Natural killer cell (primary cell): ENCODE measurements around the gene PHACTR1. TPM values are rescaled to one million over a fixed set of nuclear protein-coding genes. Genes with fewer than 3 reads are reported as not detected.
A peak's percentile ranks its signal among the peaks of the same experiment; 100 is the strongest.

Experiments
- ATAC-seq, 3 donors: fragments of 150-1000 bp in 2 of 3; fragments of 200-7000 bp in 1 of 3; cut with Tn5 transposase; 1 replicate in 1 of 3; 2 replicates in 2 of 3; pipeline ENCODE4 v1.10.0; 2021; ENCODE audit warnings: mild to moderate bottlenecking in 2 of 3, moderate library complexity in 2 of 3
- DNase-seq, 2 donors: peaks; one replicate each; pipeline versions ENCODE4 v3.0.0 to v3.0.0-alpha.2; 2013 to 2021; ENCODE audit warnings: mixed read lengths in 1 of 2
- H3K27ac ChIP-seq: one replicate; pipeline ENCODE4 v1.5.1; 2013; ENCODE audit warnings: mild to moderate bottlenecking, low read length
- H3K27me3 ChIP-seq: one replicate; pipeline ENCODE4 v1.6.1; 2013; ENCODE audit warnings: low read length; ENCODE audit not compliant: control insufficient read depth, insufficient read depth
- H3K36me3 ChIP-seq: one replicate; pipeline ENCODE4 v1.6.1; 2013; ENCODE audit warnings: low read length; ENCODE audit not compliant: control insufficient read depth, insufficient read depth
- H3K4me1 ChIP-seq: one replicate; pipeline ENCODE4 v1.6.1; 2013; ENCODE audit warnings: low read length; ENCODE audit not compliant: control insufficient read depth, insufficient read depth
- H3K4me3 ChIP-seq: one replicate; pipeline ENCODE4 v1.5.1; 2013; ENCODE audit warnings: low read length
- H3K9me3 ChIP-seq: one replicate; pipeline ENCODE4 v1.6.1; 2013; ENCODE audit warnings: low read length; ENCODE audit not compliant: control insufficient read depth, insufficient read depth
- H3K27ac Mint-ChIP-seq, 2 donors: one replicate each; pipeline ENCODE4 v1.8.0; 2022; ENCODE audit warnings: mild to moderate bottlenecking in 2 of 2, mixed read lengths in 2 of 2, moderate library complexity in 1 of 2
- H3K27me3 Mint-ChIP-seq, 2 donors: one replicate each; pipeline ENCODE4 v1.8.0; 2022; ENCODE audit warnings: low read depth in 2 of 2, mixed read lengths in 2 of 2
- H3K36me3 Mint-ChIP-seq: one replicate; pipeline ENCODE4 v1.8.0; 2022; ENCODE audit warnings: mixed read lengths
- H3K4me1 Mint-ChIP-seq, 2 donors: one replicate each; pipeline ENCODE4 v1.8.0; 2022; ENCODE audit warnings: mixed read lengths in 2 of 2
- H3K4me3 Mint-ChIP-seq: one replicate; pipeline ENCODE4 v1.8.0; 2022; ENCODE audit warnings: mild to moderate bottlenecking, moderate library complexity, mixed read lengths
- H3K9me3 Mint-ChIP-seq, 2 donors: one replicate each; pipeline ENCODE4 v1.8.0; 2022; ENCODE audit warnings: mixed read lengths in 2 of 2
- CTCF ChIP-seq: fragments of 200-600 bp; IDR thresholded peaks from one replicate; pipeline ENCODE4 v1.8.0; 2022; ENCODE audit warnings: antibody characterized with exemption
- WGBS: methylation state at CpG from one replicate; pipeline ENCODE4 v1.1.7; 2013; ENCODE audit warnings: missing lambda C conversion rate; ENCODE audit not compliant: insufficient coverage; 5-methylcytosine and 5-hydroxymethylcytosine counted together
- intact Hi-C: fragments of 100-400 bp; cut with micrococcal nuclease; formaldehyde crosslinking; loops from one replicate; pipeline ENCODE4 v1.14.2; 2022
- total RNA-seq, 4 donors: library from RNA; stranded (reverse); fragments of 120-200 nt in 1 of 4; gene quantifications; one replicate each; pipeline versions ENCODE4 v1.2.3 to v1.2.4, GENCODE V29; 2013 to 2022

Gene PHACTR1
- total RNA-seq, 3 donors from 2014 or later (not counting 1 experiment from before 2014, with no cell fraction given), result 5.2 to 19.0 (median 5.4) TPM

GRCh38 chr6:13175759-13176158, 459.2 kb downstream of the PHACTR1 start:
- DNase-seq (no peak), ATAC-seq (no peak)
- H3K4me3 Mint-ChIP-seq, result no peak overlapping the region
- WGBS, result 73% methylated on average over 4 of the region's 4 CpGs
- Histone ChIP-seq H3K4me1 (no peaks in the 10 kb centered on the region), H3K4me3 (no peak overlapping the region), H3K27ac (no peak overlapping the region), H3K9me3 (no peaks in the 10 kb centered on the region), H3K27me3 (no peaks in the 10 kb centered on the region), H3K36me3 (no peaks in the 10 kb centered on the region)
- H3K4me1 Mint-ChIP-seq, result peaks cover 4 to 6% of the 10 kb centered on the region in 2 donors
- TF ChIP-seq CTCF, result no peak
- H3K36me3 Mint-ChIP-seq, result no peaks in the 10 kb centered on the region
- H3K9me3 Mint-ChIP-seq, result no peaks in the 10 kb centered on the region
- no peak overlapping the region for H3K27ac Mint-ChIP-seq
- intact Hi-C loops, result no loop called here
- peaks cover 13 to 21% of the 10 kb centered on the region in 2 donors for H3K27me3 Mint-ChIP-seq

- intact Hi-C loops, result no loop called here
- Mint-ChIP-seq H3K27ac (no peak overlapping the region), H3K4me3 (no peak overlapping the region), H3K36me3 (no peaks in the 10 kb centered on the region), H3K4me1 (peaks cover 4 to 6% of the 10 kb centered on the region in 2 donors), H3K27me3 (peaks cover 13 to 14% of the 10 kb centered on the region in 2 donors), H3K9me3 (no peaks in the 10 kb centered on the region)
- no peak for DNase-seq
- Histone ChIP-seq H3K27ac (no peak overlapping the region), H3K4me3 (no peak overlapping the region), H3K27me3 (no peaks in the 10 kb centered on the region), H3K4me1 (no peaks in the 10 kb centered on the region), H3K9me3 (no peaks in the 10 kb centered on the region), H3K36me3 (no peaks in the 10 kb centered on the region)
- no peak for ATAC-seq
- WGBS, result 92% methylated on average over 2 of the region's 2 CpGs
- no peak for TF ChIP-seq CTCF
Observed at GRCh38 chr6:13177664-13178063, 461.1 kb downstream of the PHACTR1 start.

- intact Hi-C loops, result no loop called here
- whole genome bisulfite sequencing, result 19% methylated on average over 4 of the region's 5 CpGs
- no peaks in the 10 kb centered on the region for H3K9me3 ChIP-seq
- no peaks in the 10 kb centered on the region for H3K36me3 ChIP-seq
- ATAC-seq, result peak in 1 of 3 donors; percentile 32
- no peak overlapping the region for H3K4me3 ChIP-seq
- H3K27me3 ChIP-seq, result no peaks in the 10 kb centered on the region
- no peak for TF ChIP-seq CTCF
- Mint-ChIP-seq H3K27ac (no peak overlapping the region), H3K27me3 (peaks cover 13 to 14% of the 10 kb centered on the region in 2 donors), H3K4me1 (peaks cover 4 to 6% of the 10 kb centered on the region in 2 donors), H3K36me3 (no peaks in the 10 kb centered on the region), H3K9me3 (no peaks in the 10 kb centered on the region), H3K4me3 (no peak overlapping the region)
- H3K4me1 ChIP-seq, result no peaks in the 10 kb centered on the region
- no peak overlapping the region for H3K27ac ChIP-seq
- no peak for DNase-seq
Observed at GRCh38 chr6:13178107-13178506, 461.5 kb downstream of the PHACTR1 start.

GRCh38 chr6:13180538-13180937, 464.0 kb downstream of the PHACTR1 start:
- H3K4me1 Mint-ChIP-seq, result peaks cover 4 to 6% of the 10 kb centered on the region in 2 donors
- ATAC-seq (no peak), DNase-seq (no peak)
- H3K9me3 Mint-ChIP-seq, result no peaks in the 10 kb centered on the region
- no peak overlapping the region for H3K27ac Mint-ChIP-seq
- no peaks in the 10 kb centered on the region for H3K27me3 ChIP-seq
- WGBS, result 88% methylated on average over 7 of the region's 7 CpGs
- peaks cover 12 to 22% of the 10 kb centered on the region in 2 donors for H3K27me3 Mint-ChIP-seq
- no peak overlapping the region for H3K4me3 Mint-ChIP-seq
- H3K27ac ChIP-seq, result no peak overlapping the region
- intact Hi-C loops, result no loop called here
- no peak overlapping the region for H3K4me3 ChIP-seq
- H3K36me3 Mint-ChIP-seq, result no peaks in the 10 kb centered on the region
- H3K9me3 ChIP-seq, result no peaks in the 10 kb centered on the region
- H3K36me3 ChIP-seq, result no peaks in the 10 kb centered on the region
- no peaks in the 10 kb centered on the region for H3K4me1 ChIP-seq
- no peak for TF ChIP-seq CTCF
